GM12878 (cell line): ENCODE results near the gene CD300E. TPM values are rescaled to one million over a fixed set of nuclear protein-coding genes. Genes with fewer than 3 reads are reported as not detected.

ENCODE experiments used
- ATAC-seq: fragments of 200-7000 bp; cut with Tn5 transposase; 3 replicates; pipeline ENCODE4 v1.9.1; 2020; ENCODE audit warnings: mild to moderate bottlenecking, moderate library complexity
- BruUV-seq: library from RNA; stranded (reverse); fragments of 400-500 nt; replicated peaks from 2 replicates; lab custom pipeline; 2021; lab: Mats Ljungman, UMichigan
- CTCF ChIA-PET: fragments of 300-600 bp; sonication (Branson Sonifier 250); formaldehyde crosslinking; extraction: SDS; loops from one replicate; lab custom pipeline; 2021; ENCODE audit warnings: inconsistent platforms; lab: Yijun Ruan, JAX
- POLR2A ChIA-PET: fragments of 350-600 bp; formaldehyde crosslinking; extraction: SDS; loops from one replicate; lab custom pipeline; 2021; ENCODE audit warnings: inconsistent platforms; lab: Charles Lee
- RAD21 ChIA-PET: fragments of 300-600 bp; sonication (Branson Sonifier 250); formaldehyde crosslinking; loops from one replicate; lab custom pipeline; 2023; ENCODE audit warnings: antibody characterized with exemption; ENCODE audit not compliant: unreplicated experiment; lab: Charles Lee
- SMC1A ChIA-PET: fragments of 300-600 bp; sonication (Branson Sonifier 250); formaldehyde crosslinking; loops from one replicate; lab custom pipeline; 2023; ENCODE audit not compliant: unreplicated experiment, uncharacterized antibody; lab: Charles Lee
- DNase-seq: peaks from one replicate; pipeline ENCODE4 v3.0.0-alpha.2; 2011; ENCODE audit warnings: low read depth, low spot score
- FAIRE-seq: peaks from 3 replicates; lab custom pipeline; 2011; peaks lifted over from hg19 to GRCh38; lab: Jason Lieb, UNC
- H2AFZ ChIP-seq: 2 replicates; pipeline ENCODE4 v1.6.0; 2011; ENCODE audit warnings: low read depth, low read length, control low read depth; ENCODE audit not compliant: control insufficient read depth
- H3K27ac ChIP-seq: 2 replicates; pipeline ENCODE4 v1.5.1; 2011; ENCODE audit warnings: control low read depth; ENCODE audit not compliant: control insufficient read depth, insufficient read depth
- H3K27me3 ChIP-seq, 2 experiments: replicated peaks in 1 of 2; 2 replicates each; pipeline versions ENCODE4 v1.6.0 to v1.6.1; 2011; ENCODE audit warnings: low read length in 1 of 2; ENCODE audit not compliant: control insufficient read depth in 2 of 2, insufficient read depth in 2 of 2
- H3K36me3 ChIP-seq, 2 experiments: 2 replicates each; pipeline ENCODE4 v1.5.1; 2011; ENCODE audit warnings: low read length in 1 of 2; ENCODE audit not compliant: control insufficient read depth in 2 of 2, insufficient read depth in 2 of 2
- H3K4me1 ChIP-seq: 2 replicates; pipeline ENCODE4 v1.6.1; 2011; ENCODE audit warnings: mild to moderate bottlenecking, low read length, moderate library complexity, mixed read lengths; ENCODE audit not compliant: control insufficient read depth, insufficient read depth
- H3K4me2 ChIP-seq: 2 replicates; pipeline ENCODE4 v1.6.0; 2011; ENCODE audit warnings: control low read depth; ENCODE audit not compliant: control insufficient read depth, insufficient read depth
- H3K4me3 ChIP-seq: fragments of 200-600 bp; sonication (generic); 2 replicates; pipeline ENCODE4 v1.5.1; 2016
- H3K79me2 ChIP-seq: 2 replicates; pipeline ENCODE4 v1.6.0; 2011; ENCODE audit warnings: low read length; ENCODE audit not compliant: control insufficient read depth, insufficient read depth
- H3K9ac ChIP-seq: 2 replicates; pipeline ENCODE4 v1.8.0; 2011; ENCODE audit warnings: low read length, control low read depth, mixed read lengths; ENCODE audit not compliant: control insufficient read depth, insufficient read depth
- H3K9me3 ChIP-seq: replicated peaks from 3 replicates; pipeline ENCODE4 v1.5.1; 2011; ENCODE audit warnings: mild to moderate bottlenecking, low read length; ENCODE audit not compliant: control insufficient read depth, insufficient read depth
- H4K20me1 ChIP-seq: 2 replicates; pipeline ENCODE4 v1.6.0; 2011; ENCODE audit not compliant: control insufficient read depth, insufficient read depth
- KDM1A ChIP-seq: fragments of 200-600 bp; sonication (generic); IDR thresholded peaks from 2 replicates; pipeline ENCODE4 v1.6.1; 2016; ENCODE audit warnings: borderline replicate concordance
- PAX5 ChIP-seq: IDR thresholded peaks from 2 replicates; pipeline ENCODE4 v1.6.1; 2011; ENCODE audit warnings: low read depth, low read length, borderline replicate concordance
- PAX8 ChIP-seq: fragments of 450-650 bp; IDR thresholded peaks from 2 replicates; pipeline ENCODE4 v1.6.1; 2017; ENCODE audit warnings: mild to moderate bottlenecking, moderate library complexity
- POLR2AphosphoS5 ChIP-seq: IDR thresholded peaks from 2 replicates; pipeline ENCODE4 v1.6.1; 2011; ENCODE audit warnings: mild to moderate bottlenecking, low read length, inconsistent platforms
- SUZ12 ChIP-seq: fragments of 200-600 bp; sonication (generic); IDR thresholded peaks from one replicate; pipeline ENCODE4 v1.6.1; 2018; ENCODE audit warnings: antibody characterized with exemption, mild to moderate bottlenecking; ENCODE audit not compliant: unreplicated experiment
- WRNIP1 ChIP-seq: IDR thresholded peaks from 2 replicates; pipeline ENCODE4 v1.6.1; 2011; ENCODE audit warnings: low read depth, low read length, improper control_type of control experiment, borderline replicate concordance
- YY1 ChIP-seq: IDR thresholded peaks from 2 replicates; pipeline ENCODE4 v1.6.1; 2011; ENCODE audit warnings: low read depth, mild to moderate bottlenecking, low read length
- WGBS: methylation state at CpG from one replicate; pipeline ENCODE4 v1.1.6; 2016; ENCODE audit warnings: low lambda C conversion rate; ENCODE audit not compliant: insufficient replicate concordance, insufficient coverage; ENCODE audit errors: missing lambda C conversion rate; 5-methylcytosine and 5-hydroxymethylcytosine counted together
- in situ Hi-C: fragments of 300-500 bp; cut with MboI; formaldehyde crosslinking; loops from 9 replicates; pipeline ENCODE4 v1.14.3; 2018; ENCODE audit warnings: mixed read lengths
- intact Hi-C: fragments of 100-400 bp; cut with micrococcal nuclease; formaldehyde crosslinking; loops from one replicate; pipeline ENCODE4 v1.14.2; 2022; ENCODE audit not compliant: unreplicated experiment
- polyA plus RNA-seq, 11 experiments: library from polyadenylated mRNA; depleted of rRNA in 4 of 11; unstranded in 6 of 11; stranded (reverse) in 5 of 11; fragments of >200 nt; fragmentation: Nextera tagmentation in 4 of 11; fragmentation: Illumina TruSeq in 1 of 11; extraction: Ambion mirVana in 4 of 11; extraction: Trizol in 1 of 11; gene quantifications; 1 replicate in 1 of 11; 2 replicates in 10 of 11; pipeline versions ENCODE4 v1.2.1 to v1.2.3, GENCODE V29; 2011 to 2016; ENCODE audit warnings: inconsistent platforms in 2 of 11, missing spikeins in 2 of 11, low read depth in 1 of 11
- total RNA-seq, 4 experiments: library from RNA; depleted of rRNA in 3 of 4; stranded (reverse); fragments of >200 nt in 3 of 4; fragmentation: Illumina TruSeq in 1 of 4; extraction: Trizol in 1 of 4; gene quantifications; 2 replicates each; pipeline versions ENCODE4 v1.2.1 to v1.2.3, GENCODE V29; 2013 to 2021
- TF ChIP-seq, protein P1 (sequence below), 3 experiments: IDR thresholded peaks in 2 of 3; conservative IDR thresholded peaks in 1 of 3; 2 replicates each; pipeline ENCODE4 v1.5.1; 2011; ENCODE audit warnings: low read depth in 3 of 3, low read length in 3 of 3, mild to moderate bottlenecking in 3 of 3, control low read depth in 2 of 3, moderate library complexity in 2 of 3, inconsistent platforms in 1 of 3, mixed read lengths in 1 of 3; ENCODE audit not compliant: control insufficient read depth in 2 of 3, insufficient read depth in 1 of 3; ENCODE audit errors: extremely low read depth in 1 of 3
- TF ChIP-seq, protein P2 (sequence below): fragments of 150-350 bp; IDR thresholded peaks from 2 replicates; pipeline ENCODE4 v1.6.1; 2016; ENCODE audit warnings: low read depth, low read length
- TF ChIP-seq, protein P3 (sequence below): fragments of 450-650 bp; IDR thresholded peaks from 2 replicates; pipeline ENCODE4 v1.6.1; 2018; ENCODE audit warnings: borderline replicate concordance, mild to moderate bottlenecking; ENCODE audit not compliant: partially characterized antibody

Gene CD300E
- total and polyA plus RNA-seq, 10 of the 15 experiments (the other 5 are each of a cell fraction or from before 2014, with no cell fraction given) = not detected

DNA sequence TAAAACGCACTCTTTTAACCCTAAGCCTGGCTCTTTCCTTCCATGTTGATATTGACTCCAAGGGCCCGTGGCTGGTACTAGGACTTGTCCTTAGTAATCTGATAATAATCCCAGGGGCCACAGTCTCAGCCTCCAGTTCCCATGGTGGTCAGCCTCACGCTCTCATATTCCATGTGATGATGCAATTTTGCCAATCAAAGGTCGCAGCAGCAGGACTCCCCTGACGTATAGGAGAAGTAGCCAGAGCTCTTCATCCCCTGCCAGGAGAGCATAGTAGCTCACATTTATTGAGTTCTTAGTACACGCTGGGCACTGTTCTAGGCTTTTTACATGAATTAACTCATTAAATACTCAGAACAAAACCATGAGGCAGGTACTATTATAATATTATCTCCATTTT is 46.8 kb upstream of the CD300E start (continued):
- TF ChIP-seq, protein P1, sequence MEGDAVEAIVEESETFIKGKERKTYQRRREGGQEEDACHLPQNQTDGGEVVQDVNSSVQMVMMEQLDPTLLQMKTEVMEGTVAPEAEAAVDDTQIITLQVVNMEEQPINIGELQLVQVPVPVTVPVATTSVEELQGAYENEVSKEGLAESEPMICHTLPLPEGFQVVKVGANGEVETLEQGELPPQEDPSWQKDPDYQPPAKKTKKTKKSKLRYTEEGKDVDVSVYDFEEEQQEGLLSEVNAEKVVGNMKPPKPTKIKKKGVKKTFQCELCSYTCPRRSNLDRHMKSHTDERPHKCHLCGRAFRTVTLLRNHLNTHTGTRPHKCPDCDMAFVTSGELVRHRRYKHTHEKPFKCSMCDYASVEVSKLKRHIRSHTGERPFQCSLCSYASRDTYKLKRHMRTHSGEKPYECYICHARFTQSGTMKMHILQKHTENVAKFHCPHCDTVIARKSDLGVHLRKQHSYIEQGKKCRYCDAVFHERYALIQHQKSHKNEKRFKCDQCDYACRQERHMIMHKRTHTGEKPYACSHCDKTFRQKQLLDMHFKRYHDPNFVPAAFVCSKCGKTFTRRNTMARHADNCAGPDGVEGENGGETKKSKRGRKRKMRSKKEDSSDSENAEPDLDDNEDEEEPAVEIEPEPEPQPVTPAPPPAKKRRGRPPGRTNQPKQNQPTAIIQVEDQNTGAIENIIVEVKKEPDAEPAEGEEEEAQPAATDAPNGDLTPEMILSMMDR (IDR thresholded peaks at IDR 0.05 in 2 of 3, conservative IDR thresholded peaks at IDR 0.05 in 1 of 3; ENCODE audit: control insufficient read depth in 2 of 3, extremely low read depth in 1 of 3, insufficient read depth in 1 of 3, low read depth in 3 of 3, low read length in 3 of 3) = no peak
- TF ChIP-seq YY1 = no peak

DNA sequence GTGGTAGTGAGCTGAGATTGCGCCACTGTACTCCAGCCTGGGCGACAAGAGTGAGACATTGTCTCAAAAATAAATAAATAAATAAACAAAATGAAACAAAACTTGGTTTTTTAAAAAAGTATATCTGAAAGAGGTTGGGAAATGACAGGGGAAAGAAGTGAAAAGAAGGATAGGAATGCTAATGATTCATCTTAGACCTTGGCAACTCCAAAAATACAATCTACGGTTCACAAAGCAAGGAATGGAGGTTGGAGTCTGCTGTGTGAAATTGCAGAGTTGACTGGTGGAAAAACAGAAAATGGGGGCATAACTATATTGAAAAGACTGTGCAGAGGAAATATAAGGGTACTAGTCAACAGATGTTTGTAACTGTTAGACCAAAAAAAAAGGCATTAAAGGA is 40.0 kb upstream of the CD300E start:
- in situ Hi-C loops (no loop called here), intact Hi-C loops (no loop called here)
- RAD21 ChIA-PET = interaction anchor here (2.9 kb wide), 1 partner anchor 74 kb away, joined by 22 read pairs; the partner anchor contains the start of gene RAB37
- SMC1A ChIA-PET = no interaction called here
- no peaks in the 10 kb centered on the region for H3K36me3 ChIP-seq
- no peak overlapping the region for H3K4me2 ChIP-seq
- BruUV-seq = no TSS peak
- CTCF ChIA-PET = interaction anchor here (0.5 to 4.2 kb wide), 3 partner anchors 47 to 98 kb away, joined by 3 to 36 read pairs (median 3); partner anchors contain the start of gene RAB37
- no peaks in the 10 kb centered on the region for H3K9me3 ChIP-seq
- ATAC-seq (no peak), FAIRE-seq (no peak), DNase-seq (no peak)
- no peaks in the 10 kb centered on the region for H3K4me1 ChIP-seq
- 74% methylated on average over 3 of the region's 3 CpGs for WGBS
- no peak overlapping the region for H3K27ac ChIP-seq
- H4K20me1 ChIP-seq = no peaks in the 10 kb centered on the region
- POLR2A ChIA-PET = no interaction called here
- H3K9ac ChIP-seq = no peak overlapping the region
- no peak overlapping the region for H2AFZ ChIP-seq
- no peaks in the 10 kb centered on the region for H3K79me2 ChIP-seq
- peaks cover 0 to 3% of the 10 kb centered on the region in 2 experiments; a peak in 2 of 4 replicates for H3K27me3 ChIP-seq
- no peak overlapping the region for H3K4me3 ChIP-seq
- TF ChIP-seq SUZ12 (no peak), PAX8 (no peak), PAX5 (no peak), WRNIP1 (no peak), POLR2AphosphoS5 (no peak), KDM1A (no peak)
- TF ChIP-seq, protein P2, sequence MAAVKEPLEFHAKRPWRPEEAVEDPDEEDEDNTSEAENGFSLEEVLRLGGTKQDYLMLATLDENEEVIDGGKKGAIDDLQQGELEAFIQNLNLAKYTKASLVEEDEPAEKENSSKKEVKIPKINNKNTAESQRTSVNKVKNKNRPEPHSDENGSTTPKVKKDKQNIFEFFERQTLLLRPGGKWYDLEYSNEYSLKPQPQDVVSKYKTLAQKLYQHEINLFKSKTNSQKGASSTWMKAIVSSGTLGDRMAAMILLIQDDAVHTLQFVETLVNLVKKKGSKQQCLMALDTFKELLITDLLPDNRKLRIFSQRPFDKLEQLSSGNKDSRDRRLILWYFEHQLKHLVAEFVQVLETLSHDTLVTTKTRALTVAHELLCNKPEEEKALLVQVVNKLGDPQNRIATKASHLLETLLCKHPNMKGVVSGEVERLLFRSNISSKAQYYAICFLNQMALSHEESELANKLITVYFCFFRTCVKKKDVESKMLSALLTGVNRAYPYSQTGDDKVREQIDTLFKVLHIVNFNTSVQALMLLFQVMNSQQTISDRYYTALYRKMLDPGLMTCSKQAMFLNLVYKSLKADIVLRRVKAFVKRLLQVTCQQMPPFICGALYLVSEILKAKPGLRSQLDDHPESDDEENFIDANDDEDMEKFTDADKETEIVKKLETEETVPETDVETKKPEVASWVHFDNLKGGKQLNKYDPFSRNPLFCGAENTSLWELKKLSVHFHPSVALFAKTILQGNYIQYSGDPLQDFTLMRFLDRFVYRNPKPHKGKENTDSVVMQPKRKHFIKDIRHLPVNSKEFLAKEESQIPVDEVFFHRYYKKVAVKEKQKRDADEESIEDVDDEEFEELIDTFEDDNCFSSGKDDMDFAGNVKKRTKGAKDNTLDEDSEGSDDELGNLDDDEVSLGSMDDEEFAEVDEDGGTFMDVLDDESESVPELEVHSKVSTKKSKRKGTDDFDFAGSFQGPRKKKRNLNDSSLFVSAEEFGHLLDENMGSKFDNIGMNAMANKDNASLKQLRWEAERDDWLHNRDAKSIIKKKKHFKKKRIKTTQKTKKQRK = no peak
- TF ChIP-seq, protein P3, sequence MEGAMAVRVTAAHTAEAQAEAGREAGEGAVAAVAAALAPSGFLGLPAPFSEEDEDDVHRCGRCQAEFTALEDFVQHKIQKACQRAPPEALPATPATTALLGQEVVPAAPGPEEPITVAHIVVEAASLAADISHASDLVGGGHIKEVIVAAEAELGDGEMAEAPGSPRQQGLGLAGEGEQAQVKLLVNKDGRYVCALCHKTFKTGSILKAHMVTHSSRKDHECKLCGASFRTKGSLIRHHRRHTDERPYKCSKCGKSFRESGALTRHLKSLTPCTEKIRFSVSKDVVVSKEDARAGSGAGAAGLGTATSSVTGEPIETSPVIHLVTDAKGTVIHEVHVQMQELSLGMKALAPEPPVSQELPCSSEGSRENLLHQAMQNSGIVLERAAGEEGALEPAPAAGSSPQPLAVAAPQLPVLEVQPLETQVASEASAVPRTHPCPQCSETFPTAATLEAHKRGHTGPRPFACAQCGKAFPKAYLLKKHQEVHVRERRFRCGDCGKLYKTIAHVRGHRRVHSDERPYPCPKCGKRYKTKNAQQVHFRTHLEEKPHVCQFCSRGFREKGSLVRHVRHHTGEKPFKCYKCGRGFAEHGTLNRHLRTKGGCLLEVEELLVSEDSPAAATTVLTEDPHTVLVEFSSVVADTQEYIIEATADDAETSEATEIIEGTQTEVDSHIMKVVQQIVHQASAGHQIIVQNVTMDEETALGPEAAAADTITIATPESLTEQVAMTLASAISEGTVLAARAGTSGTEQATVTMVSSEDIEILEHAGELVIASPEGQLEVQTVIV = no peak
- TF ChIP-seq, protein P1 (IDR thresholded peaks at IDR 0.05 in 2 of 3, conservative IDR thresholded peaks at IDR 0.05 in 1 of 3; ENCODE audit: control insufficient read depth in 2 of 3, extremely low read depth in 1 of 3, insufficient read depth in 1 of 3, low read depth in 3 of 3, low read length in 3 of 3) = no peak
